K562 (cell line): ENCODE measurements around the gene DEGS1. TPM values are rescaled to one million over a fixed set of nuclear protein-coding genes. Genes with fewer than 3 reads are reported as not detected.

Source experiments
- BRF2 ChIP-seq: IDR thresholded peaks from 3 replicates; pipeline ENCODE4 v1.6.1; 2011; ENCODE audit warnings: borderline replicate concordance, mild to moderate bottlenecking; ENCODE audit not compliant: insufficient read length, insufficient read depth
- RBM15 ChIP-seq: fragments of 200-400 bp; formaldehyde crosslinking; IDR thresholded peaks from 2 replicates; pipeline ENCODE4 v1.6.1; 2018; ENCODE audit warnings: mild to moderate bottlenecking, low read length, moderate library complexity; ENCODE audit not compliant: insufficient read depth
- YBX1 ChIP-seq: fragments of 450-650 bp; IDR thresholded peaks from 2 replicates; pipeline ENCODE4 v1.7.1; 2016; ENCODE audit warnings: mild to moderate bottlenecking
- ZNF280A ChIP-seq: fragments of 450-650 bp; IDR thresholded peaks from 2 replicates; pipeline ENCODE4 v1.6.1; 2018; ENCODE audit warnings: mild to moderate bottlenecking, low read depth; ENCODE audit not compliant: partially characterized antibody
- ZNF395 ChIP-seq: fragments of 200-800 bp; sonication (Bioruptor generic); IDR thresholded peaks from 2 replicates; pipeline ENCODE4 v1.6.1; 2017; ENCODE audit warnings: missing genetic modification characterization, missing compliant biosample characterization
- ZNF589 ChIP-seq: fragments of 200-800 bp; sonication (Bioruptor generic); IDR thresholded peaks from 2 replicates; pipeline ENCODE4 v1.6.1; 2016; ENCODE audit warnings: low read depth, missing genetic modification characterization, missing compliant biosample characterization
- polyA plus RNA-seq, 8 experiments: library from polyadenylated mRNA; depleted of rRNA in 4 of 8; stranded (reverse) in 5 of 8; unstranded in 3 of 8; fragments of >200 nt; fragmentation: Nextera tagmentation in 2 of 8; fragmentation: Illumina TruSeq in 1 of 8; extraction: Ambion mirVana in 2 of 8; extraction: Trizol in 1 of 8; gene quantifications; 2 replicates each; pipeline versions ENCODE4 v1.2.1 to v1.2.3, GENCODE V29; 2011 to 2014; ENCODE audit warnings: inconsistent platforms in 1 of 8, missing spikeins in 1 of 8
- total RNA-seq, 7 experiments: library from RNA; depleted of rRNA in 6 of 7; stranded (reverse); fragments of >200 nt in 6 of 7; fragmentation: Illumina TruSeq in 2 of 7; extraction: Trizol in 2 of 7; gene quantifications; 2 replicates each; pipeline versions ENCODE4 v1.2.1 to v1.2.3, GENCODE V29; 2011 to 2021; ENCODE audit warnings: low replicate concordance in 1 of 7

The DEGS1 gene
- total and polyA plus RNA-seq, 9 of the 15 experiments (the other 6 are each of a cell fraction or from before 2014, with no cell fraction given), result 12.3 to 95.0 (median 38.8) TPM

- TF ChIP-seq ZNF395 (CRISPR knock-in tag), result no peak
- no peak for TF ChIP-seq YBX1
- no peak for TF ChIP-seq RBM15
- no peak for TF ChIP-seq ZNF589 (CRISPR knock-in tag)
- no peak for TF ChIP-seq ZNF280A
- TF ChIP-seq BRF2, result no peak
- TF ChIP-seq, all 486 proteins: peak for 0
Observed at GRCh38 chr1:224169718-224170270, 13.2 kb upstream of the DEGS1 start (continued).
